Activated CD4-positive, alpha-beta T cell treated with anti-CD3 and anti-CD28 coated beads, Interleukin-2, amount 10 ng/mL, durations not matched to agents 7 days and 5 days (primary cell): ENCODE results near the gene TMEM167A. TPM values are rescaled to one million over a fixed set of nuclear protein-coding genes. Genes with fewer than 3 reads are reported as not detected.

Experiments
- CTCF ChIA-PET: fragments of 350-600 bp; sonication (Branson Sonifier 250); formaldehyde crosslinking; loops from one replicate; lab custom pipeline; 2021; ENCODE audit warnings: antibody characterized with exemption; lab: Charles Lee
- POLR2A ChIA-PET: fragments of 350-600 bp; sonication (Branson Sonifier 250); formaldehyde crosslinking; loops from one replicate; lab custom pipeline; 2021; ENCODE audit warnings: antibody characterized with exemption; lab: Charles Lee
- DNase-seq: peaks from one replicate; pipeline ENCODE4 v3.0.0-alpha.2; 2020
- H3K27ac Mint-ChIP-seq: one replicate; pipeline ENCODE4 v1.8.0; 2021; ENCODE audit warnings: mild to moderate bottlenecking, moderate library complexity, mixed read lengths
- H3K27me3 Mint-ChIP-seq: one replicate; pipeline ENCODE4 v1.8.0; 2021; ENCODE audit warnings: mixed read lengths
- H3K36me3 Mint-ChIP-seq: one replicate; pipeline ENCODE4 v1.8.0; 2021; ENCODE audit warnings: low read depth, mixed read lengths
- H3K4me1 Mint-ChIP-seq: one replicate; pipeline ENCODE4 v1.8.0; 2021; ENCODE audit warnings: mixed read lengths
- H3K4me3 Mint-ChIP-seq: one replicate; pipeline ENCODE4 v1.8.0; 2021; ENCODE audit warnings: mild to moderate bottlenecking, moderate library complexity, mixed read lengths
- H3K9me3 Mint-ChIP-seq: one replicate; pipeline ENCODE4 v1.8.0; 2021; ENCODE audit warnings: mixed read lengths
- total RNA-seq, 2 experiments: library from RNA; stranded (reverse); gene quantifications; one replicate each; pipeline ENCODE4 v1.2.3, GENCODE V29; 2021

TMEM167A gene
- 10 to 100 TPM; 61.0 to 69.1 TPM for total RNA-seq

GRCh38 chr5:83076742-83077661 is at the start of gene TMEM167A, which contains the start of gene XRCC4:
TMEM167A (minus strand) TSS chr5:83077394; CDS start chr5:83077323, 71 bp downstream.
XRCC4 (plus strand) TSS chr5:83077547; CDS start chr5:83104920, 27,373 bp downstream.
- Mint-ChIP-seq H3K27me3 (no peaks in the 10 kb centered on the region), H3K27ac (peak within 1 kb of the TSS; percentile 99), H3K36me3 (peaks cover 26% of the 10 kb centered on the region), H3K4me1 (peaks cover 50% of the 10 kb centered on the region), H3K9me3 (no peaks in the 10 kb centered on the region), H3K4me3 (peak within 1 kb of the TSS; percentile 98)
- ChIA-PET CTCF (no interaction called here), POLR2A (interaction anchor here (0.5 to 0.7 kb wide), 8 partner anchors 9 to 1791 kb away, joined by 3 to 6 read pairs (median 4); no protein-coding TSS in a partner anchor)
- DNase-seq, result peak; percentile 97

GRCh38 chr5:83126501-83126900 is 49.3 kb upstream of the TMEM167A start:
- Mint-ChIP-seq H3K27me3 (no peaks in the 10 kb centered on the region), H3K4me1 (no peaks in the 10 kb centered on the region), H3K27ac (no peak overlapping the region), H3K9me3 (peaks cover 25% of the 10 kb centered on the region), H3K36me3 (peaks cover 18% of the 10 kb centered on the region), H3K4me3 (no peak overlapping the region)
- ChIA-PET POLR2A (no interaction called here), CTCF (no interaction called here)
- no peak for DNase-seq

GRCh38 chr5:83125560-83125959 is 48.4 kb upstream of the TMEM167A start:
- ChIA-PET CTCF (no interaction called here), POLR2A (no interaction called here)
- Mint-ChIP-seq H3K27me3 (no peaks in the 10 kb centered on the region), H3K9me3 (peaks cover 22% of the 10 kb centered on the region), H3K27ac (no peak overlapping the region), H3K4me1 (no peaks in the 10 kb centered on the region), H3K4me3 (no peak overlapping the region), H3K36me3 (peaks cover 14% of the 10 kb centered on the region)
- DNase-seq, result no peak

- ChIA-PET POLR2A (no interaction called here), CTCF (interaction anchor here (0.7 kb wide), 1 partner anchor 10 kb away, joined by 3 read pairs; no protein-coding TSS in a partner anchor)
- DNase-seq, result no peak
- peaks cover 19% of the 10 kb centered on the region for H3K9me3 Mint-ChIP-seq
- H3K27me3 Mint-ChIP-seq, result no peaks in the 10 kb centered on the region
- H3K36me3 Mint-ChIP-seq, result peaks cover 11% of the 10 kb centered on the region
- no peak overlapping the region for H3K27ac Mint-ChIP-seq
- no peak overlapping the region for H3K4me3 Mint-ChIP-seq
- H3K4me1 Mint-ChIP-seq, result no peaks in the 10 kb centered on the region
Observed at GRCh38 chr5:83124593-83124992, 47.4 kb upstream of the TMEM167A start.

- DNase-seq, result no peak
- ChIA-PET POLR2A (no interaction called here), CTCF (no interaction called here)
- peaks cover 9% of the 10 kb centered on the region for H3K9me3 Mint-ChIP-seq
- H3K4me1 Mint-ChIP-seq, result no peaks in the 10 kb centered on the region
- peaks cover 18% of the 10 kb centered on the region for H3K36me3 Mint-ChIP-seq
- H3K27me3 Mint-ChIP-seq, result no peaks in the 10 kb centered on the region
- no peak overlapping the region for H3K4me3 Mint-ChIP-seq
- H3K27ac Mint-ChIP-seq, result no peak overlapping the region
Observed at GRCh38 chr5:83118976-83119375, 41.8 kb upstream of the TMEM167A start.

GRCh38 chr5:83118471-83118870 is 41.3 kb upstream of the TMEM167A start:
- peaks cover 9% of the 10 kb centered on the region for H3K9me3 Mint-ChIP-seq
- no peaks in the 10 kb centered on the region for H3K4me1 Mint-ChIP-seq
- H3K4me3 Mint-ChIP-seq, result no peak overlapping the region
- H3K27me3 Mint-ChIP-seq, result no peaks in the 10 kb centered on the region
- peaks cover 21% of the 10 kb centered on the region for H3K36me3 Mint-ChIP-seq
- POLR2A ChIA-PET, result no interaction called here
- CTCF ChIA-PET, result no interaction called here
- no peak for DNase-seq
- no peak overlapping the region for H3K27ac Mint-ChIP-seq

GRCh38 chr5:83115816-83116215 is 38.6 kb upstream of the TMEM167A start:
- CTCF ChIA-PET, result no interaction called here
- no peak for DNase-seq
- POLR2A ChIA-PET, result no interaction called here
- H3K27ac Mint-ChIP-seq, result no peak overlapping the region
- no peaks in the 10 kb centered on the region for H3K4me1 Mint-ChIP-seq
- H3K4me3 Mint-ChIP-seq, result no peak overlapping the region
- H3K27me3 Mint-ChIP-seq, result no peaks in the 10 kb centered on the region
- H3K36me3 Mint-ChIP-seq, result peaks cover 34% of the 10 kb centered on the region
- peaks cover 19% of the 10 kb centered on the region for H3K9me3 Mint-ChIP-seq

- no peak overlapping the region for H3K4me3 Mint-ChIP-seq
- H3K9me3 Mint-ChIP-seq, result peaks cover 10% of the 10 kb centered on the region
- no peaks in the 10 kb centered on the region for H3K27me3 Mint-ChIP-seq
- POLR2A ChIA-PET, result no interaction called here
- H3K27ac Mint-ChIP-seq, result no peak overlapping the region
- H3K36me3 Mint-ChIP-seq, result peaks cover 21% of the 10 kb centered on the region
- no peak for DNase-seq
- CTCF ChIA-PET, result no interaction called here
- no peaks in the 10 kb centered on the region for H3K4me1 Mint-ChIP-seq
Observed at GRCh38 chr5:83109380-83109779, 32.2 kb upstream of the TMEM167A start.

GRCh38 chr5:83107692-83108420 is 30.7 kb upstream of the TMEM167A start:
- DNase-seq, result no peak
- ChIA-PET CTCF (interaction anchor here (0.6 kb wide), 1 partner anchor 314 kb away, joined by 3 read pairs; no protein-coding TSS in a partner anchor), POLR2A (no interaction called here)
- Mint-ChIP-seq H3K4me1 (no peaks in the 10 kb centered on the region), H3K27ac (no peak overlapping the region), H3K27me3 (no peaks in the 10 kb centered on the region), H3K4me3 (no peak overlapping the region), H3K36me3 (peaks cover 13% of the 10 kb centered on the region), H3K9me3 (peaks cover 8% of the 10 kb centered on the region)

- no peak for DNase-seq
- ChIA-PET POLR2A (no interaction called here), CTCF (no interaction called here)
- H3K27ac Mint-ChIP-seq, result no peak overlapping the region
- no peaks in the 10 kb centered on the region for H3K9me3 Mint-ChIP-seq
- no peaks in the 10 kb centered on the region for H3K27me3 Mint-ChIP-seq
- no peak overlapping the region for H3K4me3 Mint-ChIP-seq
- H3K4me1 Mint-ChIP-seq, result no peaks in the 10 kb centered on the region
- H3K36me3 Mint-ChIP-seq, result peaks cover 5% of the 10 kb centered on the region
Observed at GRCh38 chr5:83104021-83104420, 26.8 kb upstream of the TMEM167A start.

- POLR2A ChIA-PET, result no interaction called here
- Mint-ChIP-seq H3K27me3 (no peaks in the 10 kb centered on the region), H3K9me3 (no peaks in the 10 kb centered on the region), H3K4me1 (no peaks in the 10 kb centered on the region), H3K27ac (no peak overlapping the region), H3K4me3 (no peak overlapping the region), H3K36me3 (peaks cover 5% of the 10 kb centered on the region)
- no peak for DNase-seq
- CTCF ChIA-PET, result no interaction called here
Observed at GRCh38 chr5:83102364-83102980, 25.3 kb upstream of the TMEM167A start.

- POLR2A ChIA-PET, result no interaction called here
- H3K4me1 Mint-ChIP-seq, result no peaks in the 10 kb centered on the region
- CTCF ChIA-PET, result no interaction called here
- H3K4me3 Mint-ChIP-seq, result no peak overlapping the region
- DNase-seq, result no peak
- H3K36me3 Mint-ChIP-seq, result peaks cover 2% of the 10 kb centered on the region
- no peak overlapping the region for H3K27ac Mint-ChIP-seq
- H3K9me3 Mint-ChIP-seq, result no peaks in the 10 kb centered on the region
- no peaks in the 10 kb centered on the region for H3K27me3 Mint-ChIP-seq
Observed at GRCh38 chr5:83101514-83101913, 24.3 kb upstream of the TMEM167A start.
